Ecto neural progenitor cell (in vitro differentiated cells): ENCODE measurements around the gene NUP58.
"Not testable (repeated sequence)": the region's sequence is repeated elsewhere in the genome, so short reads cannot be mapped to it uniquely, and the experiment has no call there.

Experiments used
- DNase-seq: peaks from one replicate; pipeline ENCODE4 v3.0.0-alpha.2; 2018; ENCODE audit warnings: low spot score

Gene NUP58

DNA sequence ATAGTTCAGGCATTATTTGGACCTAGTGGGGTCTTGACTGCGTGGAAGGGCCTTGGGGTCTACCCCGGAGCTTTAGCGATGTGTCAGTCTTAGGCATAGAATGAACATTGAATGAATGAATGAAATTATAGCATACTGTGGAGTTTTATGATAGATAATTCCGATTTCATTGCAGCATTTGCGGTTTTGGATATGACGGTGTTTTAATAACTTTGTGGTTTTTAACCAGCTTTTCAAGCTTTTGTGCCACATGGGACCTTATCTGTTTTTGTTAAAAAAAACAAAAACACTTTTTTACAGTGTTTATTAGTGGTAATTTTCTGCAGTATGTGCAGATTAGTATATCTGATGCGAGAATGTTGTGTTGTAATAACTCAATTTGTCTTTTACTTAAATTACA, 696 bp downstream of the NUP58 start:
- DNase-seq, result no peak

DNA sequence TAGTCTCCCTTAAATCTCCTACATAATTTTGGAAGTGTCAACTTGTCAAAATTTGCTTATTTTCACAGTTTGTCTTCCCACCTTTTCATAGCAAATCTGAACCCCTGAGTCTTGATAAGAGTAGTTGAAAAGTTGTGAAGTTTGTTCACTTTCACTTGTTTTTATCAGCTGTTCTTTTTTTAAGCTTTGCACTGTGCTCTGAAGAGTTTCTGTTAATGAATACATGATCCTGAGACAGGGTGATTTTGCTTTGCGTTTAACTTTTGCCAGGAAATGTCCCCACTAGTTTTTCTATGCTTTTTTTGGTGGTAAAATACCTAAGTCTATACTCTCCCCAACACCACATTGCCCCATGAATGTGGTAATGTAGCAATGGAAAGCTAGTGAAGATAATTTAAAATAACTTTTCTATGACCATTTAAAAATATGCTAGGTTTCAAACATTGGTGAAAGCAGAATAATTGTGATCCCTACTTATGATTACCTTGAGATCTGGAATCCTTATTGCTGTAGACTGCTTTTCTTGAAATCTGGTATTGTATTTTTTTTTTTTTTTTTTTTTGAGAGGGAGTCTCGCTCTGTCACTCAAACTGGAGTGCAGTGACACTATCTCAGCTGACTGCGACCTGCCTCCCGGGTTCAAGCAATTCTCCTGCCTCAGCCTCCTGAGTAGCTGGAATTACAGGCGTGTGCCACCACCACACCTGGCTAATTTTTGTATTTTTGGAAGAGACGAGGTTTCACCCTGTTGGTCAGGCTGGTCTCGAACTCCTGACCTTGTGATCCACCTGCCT, 5.4 kb downstream of the NUP58 start:
- no peak for DNase-seq

DNA sequence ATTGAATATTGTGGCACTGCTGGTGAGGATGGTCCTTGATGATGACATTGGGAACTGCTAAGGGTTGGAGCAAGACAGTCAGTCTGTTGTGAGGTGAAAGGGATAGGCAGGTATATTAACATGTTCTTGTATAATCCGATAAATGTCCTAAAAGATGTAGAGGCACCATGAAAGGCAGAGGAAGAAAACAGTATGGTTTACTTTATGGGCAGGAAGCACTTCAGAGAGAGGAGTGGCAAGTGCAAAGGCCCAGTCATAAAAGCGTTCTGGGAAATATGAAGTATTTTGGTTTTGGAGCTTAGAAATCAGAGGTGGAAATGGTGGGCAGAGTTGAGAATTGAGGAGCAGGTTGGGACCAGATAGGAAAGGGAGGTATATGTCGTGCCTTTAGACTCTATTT, 9.5 kb downstream of the NUP58 start:
- DNase-seq, result no peak

DNA sequence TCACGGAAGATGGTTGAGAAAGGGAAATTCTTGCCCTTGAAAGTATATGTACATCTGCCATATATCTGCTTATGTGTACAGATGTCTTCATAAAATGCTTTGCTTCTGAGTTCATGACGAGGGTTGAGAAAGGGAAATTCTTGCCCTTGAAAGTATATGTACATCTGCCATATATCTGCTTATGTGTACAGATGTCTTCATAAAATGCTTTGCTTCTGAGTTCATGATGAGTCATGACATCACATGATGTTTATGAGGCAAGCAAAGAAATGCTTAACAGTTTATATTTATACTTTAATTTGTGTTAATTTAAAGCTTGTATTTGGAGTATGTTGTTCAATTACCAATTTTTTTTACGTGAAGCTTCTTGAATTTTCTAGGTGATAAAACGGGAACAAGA, 17.5 kb downstream of the NUP58 start:
- DNase-seq, result not testable (repeated sequence)

DNA sequence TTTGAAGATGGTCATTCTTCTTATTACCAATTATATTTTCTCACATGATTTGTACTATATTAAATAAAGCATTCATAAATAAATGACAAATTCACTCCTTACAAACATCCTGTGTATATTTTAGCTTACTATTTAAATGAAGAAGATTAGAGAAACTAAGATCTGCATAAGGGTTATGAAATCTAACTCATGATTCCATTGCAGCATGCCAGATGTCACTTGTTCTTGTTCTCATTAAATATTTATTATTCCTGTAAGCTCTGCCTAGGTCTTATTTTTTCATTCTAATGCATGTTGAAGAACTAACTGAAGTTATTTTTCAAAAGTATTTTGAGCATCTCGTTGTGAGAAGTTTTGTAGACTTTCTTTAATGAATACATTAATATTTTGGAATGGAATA, 18.3 kb downstream of the NUP58 start:
- DNase-seq, result no peak

DNA sequence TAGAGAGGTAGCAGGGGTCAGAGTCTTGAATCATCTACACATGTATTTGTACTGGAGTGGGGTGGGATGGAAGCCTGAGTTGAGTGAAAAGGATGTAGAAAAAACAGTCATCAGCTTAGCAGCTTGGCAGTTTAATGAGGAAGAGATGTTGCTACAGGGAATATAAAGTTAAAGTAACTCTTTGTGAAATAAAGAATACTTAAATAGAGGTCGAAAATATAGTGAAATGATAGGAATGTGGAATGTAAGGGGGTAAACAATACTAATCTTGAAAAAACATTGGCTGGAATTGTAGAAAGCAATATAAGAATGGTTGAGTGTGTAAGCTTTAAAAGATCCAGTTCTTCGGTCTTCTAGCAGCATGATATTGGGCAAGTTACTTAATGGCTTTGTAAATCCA, 22.7 kb downstream of the NUP58 start:
- DNase-seq, result no peak

DNA sequence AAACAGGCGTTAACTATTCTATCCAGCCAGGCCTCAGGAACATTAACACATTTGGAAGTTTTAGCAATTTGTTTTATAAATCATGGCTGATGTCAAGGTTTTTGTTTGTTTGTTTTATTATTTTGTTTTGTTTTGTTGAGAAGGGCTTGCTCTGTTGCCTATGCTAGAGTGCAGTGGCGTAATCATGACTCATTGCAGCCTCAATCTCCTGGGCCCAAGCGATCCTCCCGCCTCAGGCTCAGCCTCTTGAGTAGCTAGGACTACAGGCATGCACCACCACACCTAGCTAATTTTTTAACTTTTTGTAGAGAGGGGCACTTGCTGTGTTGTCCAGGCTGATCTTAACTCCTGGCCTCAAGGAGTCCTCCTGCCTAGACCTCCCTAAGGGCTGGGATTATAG, 28.3 kb downstream of the NUP58 start:
- DNase-seq, result no peak

DNA sequence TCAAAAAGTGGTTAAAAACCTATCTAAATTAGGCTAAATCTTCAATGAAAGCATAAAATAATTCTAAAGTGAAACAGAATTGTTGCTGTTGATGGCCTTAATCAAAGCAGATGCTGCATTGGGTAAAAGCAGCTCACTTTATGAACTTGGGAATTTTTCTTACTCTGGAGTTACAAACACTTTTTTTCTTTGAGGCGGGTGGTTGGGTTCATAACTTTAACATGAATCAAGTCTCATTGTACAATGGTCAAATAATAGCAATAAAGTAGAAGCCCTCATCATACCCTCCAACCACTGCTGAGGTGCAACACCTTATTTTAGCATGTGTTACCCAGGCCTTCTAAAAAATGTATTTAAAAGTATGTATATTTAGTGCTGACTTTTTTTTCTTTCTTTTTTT, 29.1 kb downstream of the NUP58 start:
- DNase-seq, result no peak

DNA sequence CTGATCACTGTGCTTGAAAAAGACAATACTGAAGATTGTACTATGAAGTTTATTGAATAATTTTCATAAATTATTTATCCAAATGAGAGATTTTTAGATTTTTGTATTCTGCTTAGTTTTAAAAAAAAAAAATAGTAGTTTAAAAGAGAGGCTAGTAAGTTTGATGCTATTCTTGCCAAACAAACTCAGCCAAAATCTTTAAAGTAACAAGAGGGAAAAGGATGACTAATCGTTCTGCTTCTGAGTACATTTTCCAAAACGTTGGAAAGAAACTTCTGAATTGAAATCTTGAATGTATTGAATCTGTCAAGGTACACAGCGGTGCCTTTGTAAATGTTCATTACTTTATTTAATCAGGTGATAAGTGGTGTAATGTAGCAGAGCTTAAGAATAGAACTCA, 34.4 kb downstream of the NUP58 start:
- no peak for DNase-seq

DNA sequence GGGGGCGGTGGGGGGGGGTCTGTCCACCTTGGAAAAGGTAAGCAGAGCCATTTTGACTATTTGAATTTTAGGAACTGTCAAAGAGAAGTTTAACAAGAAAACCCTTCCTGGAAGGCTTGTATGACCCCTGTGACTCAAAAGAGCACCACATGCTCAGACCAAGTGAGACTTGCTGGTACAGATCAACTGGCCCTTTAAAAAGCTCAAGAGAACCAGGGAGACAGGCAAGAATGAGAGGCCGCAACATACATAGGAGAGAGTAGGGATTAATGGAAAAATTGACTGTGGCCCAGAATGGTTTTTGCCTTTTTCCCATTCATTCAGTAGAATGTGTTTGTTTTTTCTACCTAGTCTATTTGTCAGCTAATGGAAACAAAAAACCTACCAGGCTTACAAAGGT, 44.2 kb downstream of the NUP58 start:
- no peak for DNase-seq

DNA sequence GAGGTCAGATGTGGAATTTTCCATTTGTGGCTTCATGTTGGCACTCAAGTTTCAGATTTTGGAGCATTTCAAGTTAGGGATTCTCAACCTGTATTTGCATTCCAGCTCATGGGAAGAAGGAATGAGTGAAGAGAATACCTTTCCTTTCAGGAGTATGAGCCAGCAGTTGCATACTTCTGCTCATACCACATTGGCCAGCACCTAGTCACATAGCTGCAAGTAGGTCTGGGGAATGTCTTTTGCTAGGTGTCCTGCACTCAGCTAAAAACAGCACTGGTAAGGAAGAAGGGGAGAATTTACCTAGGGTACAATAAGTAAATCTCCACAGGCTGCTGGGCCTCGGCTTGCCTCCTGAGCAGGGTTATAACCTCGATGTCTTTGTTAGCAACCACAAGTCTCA, 45.7 kb downstream of the NUP58 start:
- no peak for DNase-seq

DNA sequence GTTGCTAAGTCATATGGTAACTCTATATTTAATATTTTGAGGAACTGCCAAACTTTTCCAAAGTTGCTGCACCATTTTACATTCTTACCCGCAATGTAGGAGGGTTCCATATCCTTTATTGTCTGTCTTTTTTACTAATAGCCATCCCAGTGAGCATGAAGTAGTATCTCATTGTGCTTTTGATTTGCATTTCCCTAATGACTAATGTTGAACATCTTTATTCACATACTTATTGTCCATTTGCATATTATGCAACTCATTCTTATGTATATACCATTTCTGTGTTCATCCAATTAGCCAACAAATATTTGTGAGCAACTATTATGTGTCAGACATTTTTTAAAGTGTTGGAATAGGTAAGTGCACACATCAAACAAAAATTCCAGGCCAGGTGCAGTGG, 50.0 kb downstream of the NUP58 start:
- DNase-seq, result no peak

DNA sequence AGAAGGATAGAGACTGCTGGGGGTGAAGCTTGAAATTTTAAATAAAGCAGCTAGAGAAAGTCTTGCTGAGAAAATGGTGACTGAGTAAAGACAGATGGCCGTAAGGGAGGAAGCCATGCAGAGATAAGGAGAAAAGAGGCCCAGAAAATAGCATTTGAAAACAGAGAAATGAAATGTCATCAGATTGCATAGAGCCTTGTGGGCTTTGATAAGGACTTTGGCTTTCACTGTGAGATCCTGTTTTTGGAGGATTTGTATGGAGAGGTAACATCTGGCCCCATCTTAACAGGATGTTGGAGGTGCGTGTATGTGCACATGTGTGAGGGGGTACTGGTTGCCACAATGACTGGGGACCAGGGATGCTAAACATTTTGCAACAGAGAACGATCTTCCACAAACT, 50.8 kb downstream of the NUP58 start:
- DNase-seq, result no peak

DNA sequence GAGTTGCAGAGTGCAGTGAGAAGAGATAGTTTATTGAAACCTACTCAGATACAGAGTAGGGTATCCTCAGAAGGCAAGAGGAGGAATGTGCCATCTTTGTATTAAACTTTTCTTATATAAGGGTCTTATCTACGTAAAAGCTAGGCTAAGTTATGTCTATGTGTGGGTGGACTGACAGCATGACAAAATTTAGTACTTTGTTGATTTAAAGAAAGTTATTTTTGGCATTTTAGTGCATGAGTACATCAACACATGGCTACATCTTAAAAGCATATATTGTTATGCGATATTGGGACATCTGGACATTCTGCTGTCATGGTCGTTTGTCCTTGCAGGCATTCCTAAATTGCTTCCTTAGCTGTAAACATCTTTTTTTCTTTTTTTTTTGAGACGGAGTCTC, 51.4 kb downstream of the NUP58 start:
- no peak for DNase-seq

DNA sequence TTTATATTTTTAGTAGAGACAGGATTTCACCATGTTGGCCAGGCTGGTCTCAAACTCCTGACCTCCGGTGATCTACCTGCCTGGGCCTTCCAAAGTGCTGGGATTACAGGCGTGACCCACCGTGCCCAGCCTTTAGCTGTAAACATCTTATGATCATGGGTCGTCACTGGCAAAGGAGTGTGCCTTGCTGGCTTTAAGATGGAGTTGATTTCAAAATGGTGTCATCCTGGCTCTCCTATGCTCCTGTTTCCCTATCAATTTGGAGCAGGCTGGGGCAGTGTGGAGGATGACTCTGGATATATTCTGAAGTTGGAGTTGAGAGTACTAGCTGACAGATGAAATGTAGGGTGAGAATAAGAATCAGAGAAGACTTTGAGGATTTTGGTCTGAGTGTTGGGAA, 51.9 kb downstream of the NUP58 start:
- no peak for DNase-seq

DNA sequence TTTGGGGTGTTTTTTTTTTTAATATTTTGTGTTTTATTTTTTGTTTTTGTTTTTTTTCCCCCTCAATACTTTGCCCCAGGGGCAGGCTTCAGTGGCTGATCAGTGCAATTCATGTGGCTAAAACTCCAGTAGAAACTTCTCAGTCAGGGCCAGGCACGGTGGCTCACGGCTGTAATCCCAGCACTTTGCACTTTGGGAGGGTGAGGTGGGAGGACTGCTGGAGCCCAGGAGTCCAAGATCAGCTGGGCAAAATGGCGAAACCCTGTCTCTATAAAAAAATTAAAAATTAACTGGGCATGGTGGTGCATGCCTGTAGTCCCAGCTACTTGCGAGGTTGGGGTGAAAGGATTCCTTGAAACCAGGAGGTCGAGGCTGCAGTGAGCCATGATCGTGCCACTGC, 53.0 kb downstream of the NUP58 start:
- DNase-seq, result no peak

DNA sequence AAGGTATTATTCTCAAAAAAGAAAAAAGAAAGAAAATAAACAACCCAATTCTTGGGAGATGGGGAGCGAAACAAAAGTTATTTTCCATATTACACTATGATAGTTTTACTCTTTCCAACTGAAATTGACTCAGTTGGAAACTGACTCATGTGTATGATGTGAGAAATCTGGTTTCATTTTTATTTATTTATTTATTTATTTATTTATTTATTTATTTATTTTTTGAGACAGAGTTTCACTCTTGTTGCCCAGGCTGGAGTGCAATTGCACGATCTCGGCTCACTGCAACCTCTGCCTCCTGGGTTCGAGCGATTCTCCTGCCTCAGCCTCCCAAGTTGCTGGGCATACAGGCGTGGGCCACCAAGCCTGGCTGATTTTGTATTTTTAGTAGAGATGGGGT, 59.0 kb downstream of the NUP58 start:
- not testable (repeated sequence) for DNase-seq

DNA sequence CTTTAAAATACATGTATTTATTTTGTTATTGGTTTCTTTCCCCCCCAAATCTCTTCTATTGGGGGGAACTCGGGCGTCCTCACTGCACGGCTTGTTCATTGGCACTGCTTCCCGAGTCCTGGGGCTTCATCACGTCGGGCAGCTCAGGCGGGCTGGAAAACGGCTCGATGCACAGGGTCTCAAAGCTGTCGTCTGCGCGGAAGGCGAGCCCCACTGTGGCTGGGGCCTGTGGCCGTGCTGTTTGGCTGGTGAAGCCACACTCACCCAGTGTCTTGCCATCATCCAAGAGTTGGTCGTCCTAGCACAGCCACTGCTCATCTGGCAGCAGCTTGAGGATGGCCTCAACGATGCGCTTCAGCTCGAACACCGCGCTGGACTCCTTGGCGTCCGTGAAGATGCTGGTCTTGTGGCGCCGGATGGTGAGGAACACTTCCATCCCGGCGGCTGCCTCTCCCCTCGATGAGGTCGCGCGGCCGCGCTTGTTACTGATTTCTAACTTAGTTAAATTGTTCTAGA, 64.4 kb downstream of the NUP58 start:
- no peak for DNase-seq

DNA sequence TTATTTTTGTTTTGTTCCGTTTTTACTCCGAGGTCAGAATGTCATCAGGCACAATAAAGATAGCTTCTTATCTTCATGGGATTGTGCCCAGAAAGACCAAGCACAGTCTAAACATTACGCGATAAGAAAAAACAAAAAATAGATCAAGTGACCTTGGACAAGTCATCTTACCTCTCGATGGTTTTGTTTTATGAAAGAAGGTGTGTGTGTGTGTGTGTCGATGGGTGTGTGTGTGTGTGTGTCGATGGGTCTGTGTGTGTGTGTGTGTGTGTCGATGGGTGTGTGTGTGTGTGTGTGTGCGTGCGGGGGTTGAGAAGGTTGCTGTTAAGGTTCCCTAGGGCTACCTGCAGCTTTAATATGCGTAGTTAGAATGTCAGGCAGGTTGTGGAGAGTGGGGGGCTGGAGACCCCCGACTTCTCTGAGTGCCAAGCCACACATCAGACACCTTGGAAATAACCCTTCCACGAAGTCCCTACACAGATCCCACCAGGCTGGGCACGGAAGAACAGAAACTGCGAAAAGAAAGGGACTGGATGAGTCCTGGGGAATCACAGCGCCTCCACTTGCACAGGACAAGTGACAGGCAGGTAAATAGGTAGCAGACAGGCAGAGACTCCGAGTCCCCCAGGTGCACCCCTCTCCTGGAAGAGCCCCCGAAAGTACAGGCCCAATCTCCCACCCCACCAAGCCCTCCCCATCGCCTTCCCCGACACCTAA, 69.9 kb downstream of the NUP58 start:
- no peak for DNase-seq

DNA sequence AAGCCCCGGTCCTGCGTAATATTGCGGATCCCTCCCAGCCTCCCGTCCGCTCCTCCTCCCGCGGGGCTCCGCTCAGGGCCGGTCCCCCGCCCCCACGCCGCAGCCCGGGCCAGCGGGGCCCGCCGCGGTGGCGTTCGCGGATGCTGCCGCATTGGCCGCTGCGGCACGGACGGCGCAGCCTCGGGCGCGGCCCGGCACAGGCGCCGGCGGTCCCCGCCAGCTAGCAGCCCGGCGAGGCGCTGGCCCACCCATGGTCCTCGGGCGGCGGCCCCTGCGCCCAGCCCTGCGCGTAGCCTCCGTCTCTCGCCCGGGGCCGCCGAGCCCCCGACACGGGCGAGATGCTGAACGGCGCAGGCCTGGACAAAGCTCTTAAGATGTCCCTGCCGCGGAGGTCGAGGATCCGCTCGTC, 70.5 kb downstream of the NUP58 start, which contains the start of gene ATP8A2:
ATP8A2 (plus strand) TSS at position 100 of the 409 bp plus-strand sequence; CDS start at position 339, 239 bp downstream.
- DNase-seq, result peak; percentile 63

DNA sequence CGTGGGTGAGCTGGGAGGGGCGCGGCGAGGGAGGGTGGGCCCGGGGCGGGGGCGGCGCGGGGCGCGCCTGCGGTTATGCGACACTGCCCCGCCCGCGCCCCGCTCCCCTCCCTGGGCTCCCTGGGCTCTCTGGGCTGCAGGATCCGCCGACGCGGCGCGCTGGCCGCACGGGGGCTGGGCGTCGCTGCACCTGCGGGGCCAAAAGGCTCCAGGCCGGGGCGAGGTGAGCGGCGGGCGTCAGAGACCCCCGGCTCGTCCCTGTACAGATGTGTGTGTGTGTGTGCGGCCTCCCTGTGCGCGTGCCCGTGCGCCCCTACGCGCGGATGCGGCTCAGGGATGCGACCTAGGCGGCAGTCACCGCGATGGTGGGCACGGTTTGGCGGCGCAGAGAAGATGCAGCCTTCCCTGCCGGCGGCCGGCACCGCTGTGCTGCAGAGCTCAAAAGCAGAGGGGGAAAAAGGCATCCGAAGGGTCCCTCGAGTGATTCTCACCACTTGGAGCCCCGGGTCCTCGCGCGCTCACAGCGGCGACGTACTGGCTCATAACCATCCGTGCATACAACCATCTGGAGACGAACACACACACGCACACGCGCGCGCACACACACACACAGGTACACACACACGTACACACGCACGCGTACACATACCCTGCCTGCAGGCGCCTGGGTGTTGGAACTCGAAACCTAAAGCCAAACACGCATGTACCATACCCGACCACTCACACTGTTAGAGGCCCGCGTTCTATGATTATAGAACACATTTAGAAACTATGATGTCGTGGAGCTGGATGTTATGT, 71.1 kb downstream of the NUP58 start:
- peak; percentile 67 for DNase-seq

DNA sequence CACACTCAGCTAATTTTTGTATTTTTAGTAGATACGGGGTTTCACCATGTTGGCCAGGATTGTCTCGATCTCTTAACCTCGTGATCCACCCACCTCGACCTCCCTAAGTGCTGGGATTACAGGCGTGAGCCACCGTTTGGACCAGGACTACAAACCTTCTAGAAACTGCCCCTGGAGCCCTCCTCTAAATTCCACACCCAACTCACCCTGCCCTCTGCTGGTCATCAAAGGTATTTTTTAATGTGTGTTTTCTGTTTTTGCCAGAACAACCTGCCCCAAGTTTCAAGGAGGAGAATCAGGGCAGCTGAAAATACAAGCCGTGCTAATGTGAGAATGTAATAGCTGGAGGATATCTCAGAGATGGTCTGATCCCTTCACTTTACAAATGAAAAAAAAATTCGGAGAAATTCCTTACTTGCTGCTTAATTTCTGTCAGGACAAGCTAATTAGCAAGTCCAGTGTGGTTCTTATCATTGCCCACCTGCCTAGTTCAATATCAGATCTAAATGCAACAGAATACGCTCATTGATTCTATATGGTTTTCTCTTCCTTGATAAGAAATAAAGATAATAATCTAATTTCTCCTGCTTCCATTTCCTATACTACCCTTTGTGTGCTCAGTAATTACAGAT, 74.4 kb downstream of the NUP58 start:
- no peak for DNase-seq
